GM13977 (cell line): ENCODE data around the gene SSH2.
"Not testable (repeated sequence)": the region's sequence is repeated elsewhere in the genome, so short reads cannot be mapped to it uniquely, and the experiment has no call there.

Experiments
- DNase-seq: peaks from one replicate; pipeline ENCODE4 v3.0.0; 2012; ENCODE audit warnings: low spot score
- CTCF ChIP-seq: IDR thresholded peaks from 2 replicates; pipeline ENCODE4 v1.5.1; 2012; ENCODE audit warnings: mild to moderate bottlenecking, control low read depth; ENCODE audit not compliant: insufficient read depth; ENCODE audit errors: extremely low read depth, missing control alignments
- in situ Hi-C: fragments of 300-500 bp; cut with MboI; formaldehyde crosslinking; loops from one replicate; pipeline ENCODE4 v1.12.0; 2022; ENCODE audit warnings: low sequenced_read_pairs, low pct_unique_long_range_greater_than_20kb, mixed read lengths, inconsistent platforms; ENCODE audit not compliant: unreplicated experiment

SSH2 gene

GRCh38 chr17:29661213-29661612 lies 268.8 kb downstream of the SSH2 start:
- no peak for DNase-seq
- in situ Hi-C loops = no loop called here
- no peak for TF ChIP-seq CTCF

GRCh38 chr17:29659155-29659554 lies 270.9 kb downstream of the SSH2 start:
- in situ Hi-C loops = no loop called here
- TF ChIP-seq CTCF = no peak
- DNase-seq = no peak

- in situ Hi-C loops = no loop called here
- no peak for DNase-seq
- no peak for TF ChIP-seq CTCF
These were observed 274.7 kb downstream of the SSH2 start for GRCh38 chr17:29655323-29655722.

- no peak for DNase-seq
- in situ Hi-C loops = no loop called here
These were observed 275.9 kb downstream of the SSH2 start for GRCh38 chr17:29653995-29654714.

GRCh38 chr17:29652976-29653375 lies 277.1 kb downstream of the SSH2 start:
- no peak for DNase-seq
- TF ChIP-seq CTCF = no peak
- in situ Hi-C loops = no loop called here

More at GRCh38 chr17:29653995-29654714, 275.9 kb downstream of the SSH2 start:
- no peak for TF ChIP-seq CTCF

- in situ Hi-C loops, DNase-seq: not testable (repeated sequence)
These were observed 278.1 kb downstream of the SSH2 start for GRCh38 chr17:29651913-29652312.

GRCh38 chr17:29650396-29650795 lies 279.6 kb downstream of the SSH2 start:
- DNase-seq = no peak
- in situ Hi-C loops = no loop called here
- TF ChIP-seq CTCF = no peak
